Central memory CD8-positive, alpha-beta T cell (primary cell): ENCODE measurements around the gene VSIG4.
"Not testable (repeated sequence)": the region's sequence is repeated elsewhere in the genome, so short reads cannot be mapped to it uniquely, and the experiment has no call there.

Source experiments
- ATAC-seq: fragments of 150-1000 bp; cut with Tn5 transposase; replicated peaks from 2 replicates; pipeline ENCODE4 v1.10.0; 2022; ENCODE audit warnings: mild to moderate bottlenecking, moderate FRiP score, moderate number of reproducible peaks; ENCODE audit not compliant: poor library complexity, severe bottlenecking; ENCODE audit errors: extremely low read depth
- DNase-seq, 2 donors: peaks; one replicate each; pipeline ENCODE4 v3.0.0; 2021; ENCODE audit warnings: low spot score in 2 of 2
- H3K27ac Mint-ChIP-seq: one replicate; pipeline ENCODE4 v1.8.0; 2022; ENCODE audit warnings: low read depth, mild to moderate bottlenecking, moderate library complexity, mixed read lengths
- H3K27me3 Mint-ChIP-seq: one replicate; pipeline ENCODE4 v1.8.0; 2022; ENCODE audit warnings: mixed read lengths
- H3K36me3 Mint-ChIP-seq: one replicate; pipeline ENCODE4 v1.8.0; 2022; ENCODE audit warnings: mild to moderate bottlenecking, moderate library complexity, mixed read lengths; ENCODE audit not compliant: insufficient read depth
- H3K4me1 Mint-ChIP-seq: one replicate; pipeline ENCODE4 v1.8.0; 2022; ENCODE audit warnings: mixed read lengths
- H3K4me3 Mint-ChIP-seq: one replicate; pipeline ENCODE4 v1.8.0; 2022; ENCODE audit warnings: mild to moderate bottlenecking, moderate library complexity, mixed read lengths
- H3K9me3 Mint-ChIP-seq: one replicate; pipeline ENCODE4 v1.8.0; 2022; ENCODE audit warnings: mixed read lengths

VSIG4 gene

DNA sequence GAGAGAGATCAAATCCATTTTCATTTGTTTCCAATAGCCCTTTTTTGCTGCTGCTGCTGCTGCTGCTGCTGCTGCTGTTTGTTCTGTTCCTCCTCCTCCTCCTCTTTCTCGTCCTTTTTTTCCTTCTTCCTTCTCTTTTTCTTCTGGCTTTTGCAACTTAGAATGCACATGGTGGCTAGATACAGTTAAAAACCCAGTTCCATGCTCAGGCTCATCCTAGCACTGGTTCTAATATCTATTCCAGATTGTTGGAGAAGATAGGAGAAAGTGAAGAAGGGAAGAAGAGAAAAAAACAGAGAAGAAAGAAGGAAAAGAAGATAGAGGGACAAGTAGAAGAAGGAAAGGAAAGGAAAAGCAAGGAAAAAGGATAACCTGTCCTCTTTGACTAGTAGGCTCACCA is 39.7 kb downstream of the VSIG4 start:
- H3K36me3 Mint-ChIP-seq: no peaks in the 10 kb centered on the region
- no peak overlapping the region for H3K27ac Mint-ChIP-seq
- no peak overlapping the region for H3K4me3 Mint-ChIP-seq
- no peak for DNase-seq
- H3K27me3 Mint-ChIP-seq: no peaks in the 10 kb centered on the region
- peaks cover 15% of the 10 kb centered on the region for H3K4me1 Mint-ChIP-seq
- no peaks in the 10 kb centered on the region for H3K9me3 Mint-ChIP-seq
- no peak for ATAC-seq

- Mint-ChIP-seq H3K4me3 (no peak overlapping the region), H3K36me3 (no peaks in the 10 kb centered on the region), H3K27me3 (no peaks in the 10 kb centered on the region), H3K9me3 (no peaks in the 10 kb centered on the region), H3K27ac (no peak overlapping the region), H3K4me1 (peaks cover 10% of the 10 kb centered on the region)
- no peak for ATAC-seq
- no peak for DNase-seq
These were observed 40.2 kb downstream of the VSIG4 start for GRCh38 chrX:65999563-66000148.

DNA sequence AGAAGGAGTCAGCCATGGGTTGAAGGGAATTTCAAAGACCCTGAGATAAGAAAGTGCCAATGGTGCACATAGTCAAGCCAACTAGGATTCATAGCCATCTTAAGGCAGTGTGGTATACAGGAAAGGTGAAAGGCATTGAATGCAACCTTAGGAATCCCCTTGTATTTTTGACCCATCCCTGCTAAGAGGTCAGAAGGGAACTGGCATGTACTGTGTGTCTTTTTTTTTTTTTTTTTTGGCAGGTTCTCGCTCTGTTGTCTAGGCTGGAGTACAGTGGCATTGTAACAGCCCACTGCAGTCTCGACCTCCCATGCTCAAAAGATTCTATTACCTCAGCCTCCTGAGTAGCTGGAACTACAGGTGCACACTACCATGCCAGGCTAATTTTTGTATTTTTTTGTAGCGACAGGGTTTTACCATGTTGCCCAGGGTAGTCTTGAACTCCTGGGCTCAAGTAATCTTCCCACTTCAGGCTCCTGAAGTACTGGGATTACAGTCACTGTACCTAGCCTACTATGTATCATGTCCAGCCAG is 40.8 kb downstream of the VSIG4 start:
- peaks cover 5% of the 10 kb centered on the region for H3K4me1 Mint-ChIP-seq
- ATAC-seq: no peak

GRCh38 chrX:65997978-65998717 is 41.7 kb downstream of the VSIG4 start:
- H3K4me1 Mint-ChIP-seq: peaks cover 3% of the 10 kb centered on the region
- ATAC-seq: no peak

More for the DNA sequence above, 40.8 kb downstream of the VSIG4 start:
- Mint-ChIP-seq H3K4me3 (no peak overlapping the region), H3K27me3 (no peaks in the 10 kb centered on the region), H3K27ac (no peak overlapping the region), H3K36me3 (no peaks in the 10 kb centered on the region), H3K9me3 (no peaks in the 10 kb centered on the region)
- no peak for DNase-seq

DNA sequence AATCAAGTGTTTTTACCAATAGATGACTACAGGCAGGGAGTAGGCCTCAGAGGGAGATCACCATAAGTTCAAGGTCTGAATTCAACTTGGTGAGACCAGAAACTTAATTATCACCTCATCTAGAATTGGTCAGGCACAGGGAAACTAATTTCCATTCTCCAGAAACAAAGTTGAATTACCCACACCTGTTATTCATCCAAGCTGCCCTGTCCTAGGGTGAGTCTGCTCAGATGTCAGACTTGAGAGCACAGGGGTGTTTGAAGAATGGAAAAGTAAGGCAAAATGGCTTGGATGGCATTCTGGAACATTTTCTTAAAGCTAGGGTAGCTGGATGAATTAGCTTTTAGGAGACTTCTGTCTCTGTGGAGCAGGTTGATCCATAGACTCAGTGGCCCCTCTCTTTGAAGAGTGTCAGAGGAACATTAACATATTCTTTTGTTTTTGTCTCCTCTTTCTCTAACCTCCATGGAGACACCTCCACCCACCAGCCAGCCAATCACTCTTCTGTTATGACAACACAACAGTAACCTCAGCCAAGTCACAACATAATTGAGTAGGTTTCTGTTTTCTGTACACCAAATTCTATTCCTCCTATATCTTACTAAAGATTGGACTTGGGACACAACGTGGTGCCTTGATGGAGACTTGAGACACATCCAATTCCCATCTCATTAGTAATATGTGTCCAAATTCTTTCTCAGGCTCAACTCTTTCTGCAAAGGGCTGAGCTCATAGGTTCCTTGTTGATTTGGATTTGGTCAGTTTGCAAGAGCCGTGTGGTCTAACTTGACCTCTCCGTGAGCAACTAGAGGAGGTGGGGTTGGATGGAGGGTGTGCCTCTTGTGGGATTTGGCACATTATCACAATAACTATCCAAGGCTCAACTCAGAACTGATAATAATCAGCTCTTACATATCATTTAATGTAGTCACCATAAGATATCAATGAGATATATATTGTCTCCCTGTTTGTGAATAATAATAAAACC is 45.1 kb downstream of the VSIG4 start:
- Mint-ChIP-seq H3K4me1 (peaks cover 6% of the 10 kb centered on the region), H3K36me3 (no peaks in the 10 kb centered on the region), H3K4me3 (no peak overlapping the region), H3K27me3 (no peaks in the 10 kb centered on the region), H3K27ac (no peak overlapping the region), H3K9me3 (no peaks in the 10 kb centered on the region)
- DNase-seq (no peak), ATAC-seq (no peak)

More at GRCh38 chrX:65997978-65998717, 41.7 kb downstream of the VSIG4 start:
- H3K4me3 Mint-ChIP-seq: no peak overlapping the region
- no peaks in the 10 kb centered on the region for H3K9me3 Mint-ChIP-seq
- H3K27me3 Mint-ChIP-seq: no peaks in the 10 kb centered on the region
- no peak overlapping the region for H3K27ac Mint-ChIP-seq
- DNase-seq: no peak
- no peaks in the 10 kb centered on the region for H3K36me3 Mint-ChIP-seq

DNA sequence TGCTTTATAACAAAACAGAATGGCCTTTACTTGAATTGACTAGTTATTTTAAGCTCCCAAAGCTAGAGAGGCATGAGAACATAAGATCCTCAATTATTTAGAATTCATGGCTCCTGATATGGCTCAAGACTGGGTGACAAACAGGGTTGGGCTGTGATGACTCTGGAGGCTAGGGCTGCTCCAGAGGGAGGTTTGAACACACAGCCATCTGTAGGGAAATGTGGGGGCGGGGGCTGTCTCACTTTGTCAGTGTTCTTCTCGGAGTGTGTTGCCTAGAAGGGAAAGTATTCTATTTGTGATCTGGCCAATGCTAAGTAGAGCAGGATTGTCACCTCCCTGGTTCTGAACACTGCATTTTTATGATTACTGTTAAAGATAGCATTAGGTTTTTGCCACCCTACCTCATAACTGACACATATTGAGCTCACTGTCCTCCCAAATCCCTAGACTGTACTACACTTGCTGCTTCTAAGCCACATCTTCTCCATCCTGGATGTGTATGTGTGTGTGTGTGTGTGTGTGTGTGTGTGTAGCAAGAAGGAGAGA is 45.9 kb downstream of the VSIG4 start:
- no peaks in the 10 kb centered on the region for H3K36me3 Mint-ChIP-seq
- DNase-seq: no peak
- no peak for ATAC-seq
- H3K27me3 Mint-ChIP-seq: no peaks in the 10 kb centered on the region
- no peaks in the 10 kb centered on the region for H3K9me3 Mint-ChIP-seq
- peaks cover 6% of the 10 kb centered on the region for H3K4me1 Mint-ChIP-seq
- H3K4me3 Mint-ChIP-seq: no peak overlapping the region
- H3K27ac Mint-ChIP-seq: no peak overlapping the region

GRCh38 chrX:65993332-65993731 is 46.5 kb downstream of the VSIG4 start:
- Mint-ChIP-seq H3K27me3 (no peaks in the 10 kb centered on the region), H3K27ac (no peak overlapping the region), H3K4me3 (no peak overlapping the region), H3K36me3 (no peaks in the 10 kb centered on the region), H3K4me1 (peaks cover 6% of the 10 kb centered on the region), H3K9me3 (no peaks in the 10 kb centered on the region)
- DNase-seq: no peak
- no peak for ATAC-seq

DNA sequence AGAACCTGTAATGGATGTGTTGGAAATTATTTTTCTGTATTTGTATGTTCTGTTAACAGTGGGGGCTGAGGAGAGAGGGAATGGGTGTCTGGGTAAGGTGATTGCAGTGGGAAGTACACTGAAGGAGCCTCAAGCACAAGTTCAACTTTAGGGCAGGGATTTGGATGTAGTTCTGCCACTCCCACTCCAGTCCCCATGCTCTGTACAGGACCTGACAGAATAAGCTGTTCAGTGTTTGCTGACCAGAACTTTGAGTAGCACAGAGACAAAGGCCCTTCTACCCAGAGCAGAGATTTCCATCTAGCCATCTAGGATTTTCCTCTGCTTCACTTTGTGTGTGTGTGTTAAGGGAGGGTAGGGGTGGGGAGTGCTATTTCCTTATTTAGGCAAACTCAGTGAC is 49.2 kb downstream of the VSIG4 start:
- ATAC-seq: no peak
- Mint-ChIP-seq H3K9me3 (no peaks in the 10 kb centered on the region), H3K4me3 (no peak overlapping the region), H3K27ac (no peak overlapping the region), H3K27me3 (no peaks in the 10 kb centered on the region), H3K36me3 (no peaks in the 10 kb centered on the region), H3K4me1 (peaks cover 18% of the 10 kb centered on the region)
- DNase-seq: no peak

- Mint-ChIP-seq H3K4me1 (peaks cover 20% of the 10 kb centered on the region), H3K27ac (no peak overlapping the region), H3K9me3 (no peaks in the 10 kb centered on the region), H3K27me3 (no peaks in the 10 kb centered on the region), H3K36me3 (peaks cover 3% of the 10 kb centered on the region), H3K4me3 (no peak overlapping the region)
- no peak for DNase-seq
- ATAC-seq: no peak
These were observed 52.1 kb downstream of the VSIG4 start for GRCh38 chrX:65987811-65988210.

DNA sequence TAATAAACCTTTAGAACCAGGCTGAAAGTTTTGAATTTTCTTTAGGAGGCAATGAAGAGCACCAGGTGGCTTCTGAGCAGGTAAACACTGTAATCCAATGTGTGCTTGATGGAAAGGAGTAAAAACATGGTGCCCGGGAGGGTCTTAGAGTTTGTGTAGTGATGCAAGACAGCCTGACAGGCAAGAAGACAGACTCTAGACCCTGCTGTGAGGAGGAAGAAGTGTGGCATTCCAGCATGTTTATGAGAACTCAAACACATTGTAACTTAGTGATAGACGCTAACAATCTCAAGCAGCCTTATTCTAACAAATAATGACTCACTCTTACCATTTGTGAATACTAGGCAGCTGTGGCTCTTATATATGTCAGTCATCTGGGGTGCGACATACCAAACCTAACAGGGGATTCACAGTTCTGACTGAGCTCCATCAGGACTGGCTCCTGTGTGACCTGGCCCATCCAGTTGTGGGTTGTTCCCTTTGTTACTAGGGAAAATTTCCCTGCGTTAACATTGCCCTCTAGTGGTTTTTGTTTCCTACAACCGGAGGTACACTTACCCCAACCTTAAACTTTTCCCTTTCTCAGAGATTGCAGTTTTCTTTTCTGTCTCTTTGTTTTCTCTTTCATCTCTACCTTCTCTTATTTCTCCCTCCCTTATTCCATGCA is 53.8 kb downstream of the VSIG4 start:
- Mint-ChIP-seq H3K4me3 (no peak overlapping the region), H3K27me3 (no peaks in the 10 kb centered on the region), H3K4me1 (peaks cover 20% of the 10 kb centered on the region), H3K9me3 (no peaks in the 10 kb centered on the region), H3K27ac (peak overlapping the region; percentile 48), H3K36me3 (peaks cover 3% of the 10 kb centered on the region)
- peak; percentile 12 to 30 for DNase-seq
- ATAC-seq: peak; percentile 97

- ATAC-seq: no peak
- Mint-ChIP-seq H3K4me3 (no peak overlapping the region), H3K36me3 (peaks cover 3% of the 10 kb centered on the region), H3K4me1 (peaks cover 20% of the 10 kb centered on the region), H3K9me3 (no peaks in the 10 kb centered on the region), H3K27ac (peak overlapping the region; percentile 48), H3K27me3 (no peaks in the 10 kb centered on the region)
- no peak for DNase-seq
These were observed 54.7 kb downstream of the VSIG4 start for GRCh38 chrX:65985211-65985610.

- ATAC-seq, H3K27ac Mint-ChIP-seq, H3K4me1 Mint-ChIP-seq, H3K9me3 Mint-ChIP-seq, DNase-seq, H3K27me3 Mint-ChIP-seq, H3K4me3 Mint-ChIP-seq, H3K36me3 Mint-ChIP-seq: not testable (repeated sequence)
These were observed 62.7 kb downstream of the VSIG4 start for GRCh38 chrX:65977161-65977560.
